Breast epithelium (tissue), 4 donors: ENCODE data around the gene RGS7. TPM values are rescaled to one million over a fixed set of nuclear protein-coding genes. Genes with fewer than 3 reads are reported as not detected.

ENCODE experiments used
- DNase-seq, 2 donors: peaks; one replicate each; pipeline ENCODE4 v3.0.0-alpha.2; 2019; ENCODE audit warnings: low spot score in 2 of 2
- H3K27ac ChIP-seq, 2 donors: fragments of 200-600 bp; sonication (generic) in 1 of 2; one replicate each; pipeline ENCODE4 v1.5.1; 2016 to 2019; ENCODE audit warnings: mild to moderate bottlenecking in 1 of 2
- H3K27me3 ChIP-seq, 2 donors: fragments of 200-600 bp; sonication (generic) in 1 of 2; one replicate each; pipeline versions ENCODE4 v1.5.1 to v1.6.0; 2017 to 2019; ENCODE audit warnings: control low read depth in 1 of 2, mild to moderate bottlenecking in 1 of 2
- H3K36me3 ChIP-seq: fragments of 200-600 bp; one replicate; pipeline ENCODE4 v1.5.1; 2019
- H3K4me1 ChIP-seq, 2 donors: fragments of 200-600 bp; sonication (generic); one replicate each; pipeline ENCODE4 v1.5.1; 2016 to 2019; ENCODE audit warnings: control low read depth in 1 of 2
- H3K4me3 ChIP-seq, 3 donors: fragments of 200-600 bp; sonication (generic); 1 replicate in 2 of 3; 2 replicates in 1 of 3; pipeline ENCODE4 v1.5.1; 2016 to 2019; ENCODE audit warnings: mild to moderate bottlenecking in 3 of 3, moderate library complexity in 2 of 3
- H3K9me3 ChIP-seq, 2 donors: fragments of 200-600 bp; sonication (generic) in 1 of 2; one replicate each; pipeline ENCODE4 v1.5.1; 2016 to 2019; ENCODE audit warnings: control low read depth in 1 of 2
- POLR2A ChIP-seq: fragments of 450-650 bp; IDR thresholded peaks from one replicate; pipeline ENCODE4 v1.6.1; 2016; ENCODE audit warnings: antibody characterized with exemption, mild to moderate bottlenecking, moderate library complexity
- POLR2AphosphoS5 ChIP-seq, 3 donors: sonication (generic); formaldehyde crosslinking; IDR thresholded peaks; one replicate each; pipeline ENCODE4 v1.6.1; 2017; ENCODE audit warnings: antibody characterized with exemption in 3 of 3
- intact Hi-C: fragments of 100-400 bp; cut with DNase I; formaldehyde crosslinking; loops from one replicate; pipeline ENCODE4 v1.15.1; 2023; ENCODE audit warnings: low total_unique reads
- total RNA-seq, 3 donors: library from RNA; depleted of rRNA; stranded (reverse); fragments of >200 nt; gene quantifications; one replicate each; pipeline ENCODE4 v1.1.0, GENCODE V29; 2016
- TF ChIP-seq, protein P1 (sequence below), 3 donors: fragments of 450-650 bp; IDR thresholded peaks; one replicate each; pipeline ENCODE4 v1.5.1; 2016 to 2017; ENCODE audit warnings: antibody characterized with exemption in 3 of 3, mild to moderate bottlenecking in 3 of 3, moderate library complexity in 3 of 3

RGS7 gene
- total RNA-seq, 3 donors from 2014 or later = 0.16 TPM; not detected in 2

DNA sequence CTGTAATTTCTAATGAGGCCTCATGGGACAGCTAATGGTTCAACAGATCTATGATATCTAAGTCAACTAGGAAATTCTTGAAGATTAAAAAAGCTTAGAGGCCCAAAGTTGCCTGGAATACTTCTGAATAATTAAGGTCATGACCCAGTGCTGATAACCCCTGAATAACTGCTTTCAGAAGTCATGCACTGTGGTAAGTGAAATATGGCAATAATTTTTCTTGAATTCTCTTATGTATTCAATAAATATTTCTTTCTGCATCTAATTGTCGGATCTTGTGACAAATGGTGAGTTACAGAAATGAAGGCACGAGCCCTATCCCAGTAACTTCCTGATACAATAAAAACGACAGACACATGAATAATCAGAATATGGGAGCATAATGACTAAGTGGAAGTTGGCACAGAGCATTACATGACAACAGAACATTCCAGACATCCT is 525.8 kb downstream of the RGS7 start:
- Histone ChIP-seq H3K36me3 (no peaks in the 10 kb centered on the region), H3K27ac (no peak overlapping the region), H3K4me1 (no peaks in the 10 kb centered on the region), H3K9me3 (no peaks in the 10 kb centered on the region), H3K4me3 (no peak overlapping the region), H3K27me3 (no peaks in the 10 kb centered on the region)
- no peak for DNase-seq
- TF ChIP-seq POLR2AphosphoS5 (IDR thresholded peaks at IDR 0.05) = no peak
- no peak for TF ChIP-seq POLR2A
- TF ChIP-seq, protein P1, sequence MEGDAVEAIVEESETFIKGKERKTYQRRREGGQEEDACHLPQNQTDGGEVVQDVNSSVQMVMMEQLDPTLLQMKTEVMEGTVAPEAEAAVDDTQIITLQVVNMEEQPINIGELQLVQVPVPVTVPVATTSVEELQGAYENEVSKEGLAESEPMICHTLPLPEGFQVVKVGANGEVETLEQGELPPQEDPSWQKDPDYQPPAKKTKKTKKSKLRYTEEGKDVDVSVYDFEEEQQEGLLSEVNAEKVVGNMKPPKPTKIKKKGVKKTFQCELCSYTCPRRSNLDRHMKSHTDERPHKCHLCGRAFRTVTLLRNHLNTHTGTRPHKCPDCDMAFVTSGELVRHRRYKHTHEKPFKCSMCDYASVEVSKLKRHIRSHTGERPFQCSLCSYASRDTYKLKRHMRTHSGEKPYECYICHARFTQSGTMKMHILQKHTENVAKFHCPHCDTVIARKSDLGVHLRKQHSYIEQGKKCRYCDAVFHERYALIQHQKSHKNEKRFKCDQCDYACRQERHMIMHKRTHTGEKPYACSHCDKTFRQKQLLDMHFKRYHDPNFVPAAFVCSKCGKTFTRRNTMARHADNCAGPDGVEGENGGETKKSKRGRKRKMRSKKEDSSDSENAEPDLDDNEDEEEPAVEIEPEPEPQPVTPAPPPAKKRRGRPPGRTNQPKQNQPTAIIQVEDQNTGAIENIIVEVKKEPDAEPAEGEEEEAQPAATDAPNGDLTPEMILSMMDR (IDR thresholded peaks at IDR 0.05) = no peak
- intact Hi-C loops = no loop called here

DNA sequence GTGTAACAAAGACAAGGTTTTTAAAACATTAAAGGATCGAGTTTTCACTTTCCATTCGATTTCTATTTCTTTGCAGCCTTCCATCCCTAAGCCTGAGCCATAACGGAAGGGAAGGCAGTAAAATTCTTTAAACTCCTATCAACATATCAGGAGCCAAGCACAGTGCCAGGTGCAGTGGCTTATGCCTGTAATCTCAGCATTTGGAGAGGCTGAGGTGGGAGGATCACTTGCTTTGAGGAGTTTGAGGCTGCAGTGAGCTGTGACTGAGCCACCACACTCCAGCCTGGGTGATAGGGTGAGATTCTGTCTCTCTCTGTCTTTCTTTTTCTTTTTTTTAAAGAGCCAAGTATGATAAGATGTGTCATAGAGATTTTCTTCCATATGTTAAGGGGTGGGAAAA is 527.5 kb downstream of the RGS7 start:
- Histone ChIP-seq H3K4me3 (no peak overlapping the region), H3K4me1 (no peaks in the 10 kb centered on the region), H3K36me3 (no peaks in the 10 kb centered on the region), H3K9me3 (no peaks in the 10 kb centered on the region), H3K27ac (no peak overlapping the region), H3K27me3 (no peaks in the 10 kb centered on the region)
- TF ChIP-seq, protein P1 (IDR thresholded peaks at IDR 0.05) = no peak
- DNase-seq = no peak
- intact Hi-C loops = no loop called here

DNA sequence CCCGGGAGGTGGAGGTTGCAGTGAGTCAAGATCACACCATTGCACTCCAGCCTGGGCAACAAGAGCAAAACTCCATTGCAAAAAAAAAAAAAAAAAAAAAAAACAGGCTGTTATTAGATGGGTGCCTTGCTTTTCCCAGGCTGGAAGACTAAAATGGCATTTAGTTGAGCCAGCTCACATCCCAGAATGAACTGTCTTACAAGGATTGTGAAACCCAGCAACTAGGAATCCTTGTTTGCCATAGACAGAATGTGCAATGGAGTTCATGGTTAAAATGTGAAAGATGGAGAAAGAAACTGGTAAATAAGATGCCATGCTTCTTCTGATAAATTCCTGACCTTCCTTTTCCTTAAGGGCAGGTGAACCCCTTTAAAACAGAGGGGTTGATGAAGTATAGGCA is 529.2 kb downstream of the RGS7 start:
- H3K27ac ChIP-seq = no peak overlapping the region
- no peak for DNase-seq
- no peaks in the 10 kb centered on the region for H3K27me3 ChIP-seq
- H3K9me3 ChIP-seq = no peaks in the 10 kb centered on the region
- H3K36me3 ChIP-seq = no peaks in the 10 kb centered on the region
- no peaks in the 10 kb centered on the region for H3K4me1 ChIP-seq
- intact Hi-C loops = no loop called here
- no peak overlapping the region for H3K4me3 ChIP-seq
- no peak for TF ChIP-seq POLR2AphosphoS5 (IDR thresholded peaks at IDR 0.05)
- TF ChIP-seq, protein P1 (IDR thresholded peaks at IDR 0.05) = no peak
- TF ChIP-seq POLR2A = no peak

DNA sequence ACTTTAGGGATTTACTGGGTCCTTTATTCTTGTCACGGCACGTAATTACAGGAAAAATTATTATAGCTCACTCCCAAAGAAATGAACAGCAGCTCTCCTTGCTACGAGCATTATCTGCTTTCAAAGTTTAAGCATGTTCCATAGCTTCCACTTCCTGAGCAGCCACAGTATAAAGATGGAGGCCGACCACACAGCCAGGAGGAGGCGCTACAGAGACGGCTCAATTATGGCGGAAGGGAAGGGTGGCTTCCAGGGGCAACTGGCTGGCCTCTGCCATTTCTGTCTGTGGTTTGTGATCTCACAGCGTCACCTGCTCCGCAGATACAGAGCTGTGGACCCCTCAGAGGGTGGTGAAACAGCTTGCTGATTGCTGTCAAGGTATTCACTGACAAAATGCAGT is 532.8 kb downstream of the RGS7 start:
- no peaks in the 10 kb centered on the region for H3K4me1 ChIP-seq

DNA sequence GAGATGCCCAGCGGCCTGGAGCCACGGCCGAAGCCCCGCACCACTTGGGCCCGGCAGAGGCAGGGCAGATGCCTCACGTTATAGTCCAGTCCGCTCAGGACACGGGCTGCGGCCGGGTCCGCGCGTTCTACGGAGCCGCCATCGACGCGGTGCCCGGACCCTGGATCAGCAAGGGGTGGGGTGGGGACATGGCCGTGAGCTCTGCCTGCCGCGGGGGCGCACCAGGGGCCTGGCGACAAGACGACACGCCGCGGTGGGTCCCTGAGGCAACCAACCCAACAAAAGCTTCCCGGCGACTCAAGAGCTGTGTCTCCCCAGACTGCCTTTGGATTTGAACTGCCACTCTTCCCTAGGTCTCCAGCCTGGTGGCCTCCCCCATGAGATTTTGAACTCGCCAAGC is 533.6 kb downstream of the RGS7 start:
- Histone ChIP-seq H3K27me3 (no peaks in the 10 kb centered on the region), H3K9me3 (no peaks in the 10 kb centered on the region), H3K36me3 (no peaks in the 10 kb centered on the region), H3K4me1 (no peaks in the 10 kb centered on the region), H3K4me3 (no peak overlapping the region), H3K27ac (no peak overlapping the region)
- no peak for DNase-seq
- TF ChIP-seq POLR2A = no peak
- TF ChIP-seq, protein P1 (IDR thresholded peaks at IDR 0.05) = no peak
- no peak for TF ChIP-seq POLR2AphosphoS5 (IDR thresholded peaks at IDR 0.05)
- intact Hi-C loops = no loop called here

More for the DNA sequence above, 532.8 kb downstream of the RGS7 start:
- no peaks in the 10 kb centered on the region for H3K36me3 ChIP-seq
- no peak for DNase-seq
- H3K27me3 ChIP-seq = no peaks in the 10 kb centered on the region
- intact Hi-C loops = no loop called here
- no peak for TF ChIP-seq POLR2A
- TF ChIP-seq, protein P1 (IDR thresholded peaks at IDR 0.05) = no peak
- no peak for TF ChIP-seq POLR2AphosphoS5 (IDR thresholded peaks at IDR 0.05)
- H3K9me3 ChIP-seq = no peaks in the 10 kb centered on the region
- no peak overlapping the region for H3K27ac ChIP-seq
- no peak overlapping the region for H3K4me3 ChIP-seq
